GM18502 (cell line): ENCODE results near the gene PDZD2.

Experiments
- ATAC-seq: cut with Tn5 transposase; IDR thresholded peaks from one replicate; pipeline ENCODE4 v1.9.1; 2021; ENCODE audit warnings: mild to moderate bottlenecking; ENCODE audit not compliant: unreplicated experiment, poor library complexity

The PDZD2 gene

GRCh38 chr5:31807789-31808540 lies 169.0 kb downstream of the PDZD2 start:
- ATAC-seq = no peak

- ATAC-seq = no peak
Observed at GRCh38 chr5:31809050-31809870, 170.3 kb downstream of the PDZD2 start.

- no peak for ATAC-seq
Observed at GRCh38 chr5:31811210-31811609, 172.3 kb downstream of the PDZD2 start.

- no peak for ATAC-seq
Observed at GRCh38 chr5:31815376-31815775, 176.4 kb downstream of the PDZD2 start.

GRCh38 chr5:31819926-31820516 lies 181.1 kb downstream of the PDZD2 start:
- no peak for ATAC-seq

- ATAC-seq = no peak
Observed at GRCh38 chr5:31823472-31823871, 184.5 kb downstream of the PDZD2 start.

- no peak for ATAC-seq
Observed at GRCh38 chr5:31824869-31825517, 186.1 kb downstream of the PDZD2 start.

GRCh38 chr5:31825518-31826068 lies 186.7 kb downstream of the PDZD2 start:
- ATAC-seq = no peak

- ATAC-seq = no peak
Observed at GRCh38 chr5:31827867-31828266, 188.9 kb downstream of the PDZD2 start.

- no peak for ATAC-seq
Observed at GRCh38 chr5:31832966-31833365, 194.0 kb downstream of the PDZD2 start.

- no peak for ATAC-seq
Observed at GRCh38 chr5:31833710-31834109, 194.8 kb downstream of the PDZD2 start.

GRCh38 chr5:31844622-31845345 lies 205.9 kb downstream of the PDZD2 start:
- ATAC-seq = no peak

- ATAC-seq = no peak
Observed at GRCh38 chr5:31845361-31845760, 206.4 kb downstream of the PDZD2 start.

GRCh38 chr5:31846934-31847333 lies 208.0 kb downstream of the PDZD2 start:
- ATAC-seq = no peak

- no peak for ATAC-seq
Observed at GRCh38 chr5:31847354-31847753, 208.4 kb downstream of the PDZD2 start.

GRCh38 chr5:31850981-31851689 lies 212.2 kb downstream of the PDZD2 start:
- no peak for ATAC-seq

GRCh38 chr5:31853398-31854135 lies 214.6 kb downstream of the PDZD2 start:
- ATAC-seq = no peak
